ENCODE results near the gene PPFIBP1.
A peak's percentile ranks its signal among the peaks of the same experiment; 100 is the strongest.
"Not testable (repeated sequence)": the region's sequence is repeated elsewhere in the genome, so short reads cannot be mapped to it uniquely, and the experiment has no call there.

PPFIBP1 gene

DNA sequence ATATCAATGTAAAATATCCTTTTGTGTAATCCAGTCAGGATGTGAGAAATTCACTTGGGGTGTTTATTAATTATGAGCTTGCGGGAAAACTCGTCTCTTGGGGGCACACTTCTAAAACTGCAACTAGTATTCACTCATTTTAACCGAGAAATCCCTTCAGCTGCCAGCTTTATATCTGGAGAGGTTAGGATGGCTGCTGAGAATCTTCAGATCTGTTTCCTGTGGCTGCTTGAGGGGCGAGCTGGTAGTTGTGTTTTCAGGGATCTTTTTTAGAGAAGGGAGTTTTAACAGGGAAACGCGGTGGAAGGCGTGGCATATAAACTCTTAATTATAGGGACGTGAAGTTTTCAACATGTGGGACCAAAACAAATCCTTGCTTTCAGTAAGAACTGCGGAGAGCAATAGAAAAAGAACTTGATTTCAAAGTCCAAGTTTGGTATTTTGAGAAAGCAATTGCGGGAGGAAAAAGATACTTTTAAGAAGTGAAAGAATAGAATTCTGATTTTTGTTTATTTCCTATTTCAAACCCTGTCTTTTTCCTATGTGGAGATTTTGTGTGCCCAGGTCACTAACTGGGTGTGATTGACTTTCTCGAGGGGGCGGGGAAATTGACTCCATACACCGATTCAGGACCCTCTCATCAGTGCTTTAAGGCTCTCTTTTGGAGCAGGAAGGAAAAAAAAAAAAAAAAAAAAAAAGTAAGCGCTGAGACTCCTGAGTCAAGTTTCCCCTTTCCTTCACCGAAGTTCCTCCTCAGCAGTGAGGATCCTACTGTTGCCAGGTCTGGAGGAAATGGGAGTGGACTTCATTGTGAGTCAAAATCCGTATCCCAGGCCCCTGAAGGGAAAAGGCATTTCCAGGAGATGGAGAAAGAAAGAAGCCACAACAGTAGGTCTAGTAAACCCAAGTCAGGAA lies 1.1 kb downstream of the PPFIBP1 start:
- Mint-ChIP-seq H3K9me3 (no peaks in the 10 kb centered on the region), H3K27ac (no peak overlapping the region), H3K36me3 (no peaks in the 10 kb centered on the region), H3K4me3 (peak overlapping the region; percentile 94), H3K27me3 (no peaks in the 10 kb centered on the region), H3K4me1 (peaks cover 40% of the 10 kb centered on the region)

DNA sequence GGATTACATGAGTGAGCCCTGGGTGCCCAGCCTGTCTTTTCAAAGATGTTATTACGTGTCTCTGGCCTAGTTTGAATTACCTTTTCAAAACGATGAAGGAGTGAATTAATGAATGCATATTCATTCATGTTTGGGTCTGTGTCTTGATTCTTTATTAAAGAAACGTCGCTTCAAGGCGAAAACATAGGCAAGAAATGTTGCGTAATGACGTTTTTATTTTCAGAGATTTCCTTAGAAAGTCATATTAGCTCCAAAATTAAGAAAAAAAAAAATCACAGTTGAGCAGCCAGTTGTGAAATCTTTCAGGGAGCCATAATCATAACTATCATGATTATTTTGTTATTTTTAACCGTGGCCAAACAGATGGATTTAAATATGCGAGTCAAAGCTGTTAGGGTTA lies 3.5 kb downstream of the PPFIBP1 start:
- Mint-ChIP-seq H3K36me3 (no peaks in the 10 kb centered on the region), H3K27me3 (no peaks in the 10 kb centered on the region), H3K27ac (no peak overlapping the region), H3K9me3 (no peaks in the 10 kb centered on the region), H3K4me1 (peaks cover 40% of the 10 kb centered on the region), H3K4me3 (no peak overlapping the region)

- H3K27me3 Mint-ChIP-seq: no peaks in the 10 kb centered on the region
- H3K27ac Mint-ChIP-seq: no peak overlapping the region
- peaks cover 37% of the 10 kb centered on the region for H3K4me1 Mint-ChIP-seq
- H3K4me3 Mint-ChIP-seq: no peak overlapping the region
- no peaks in the 10 kb centered on the region for H3K9me3 Mint-ChIP-seq
- H3K36me3 Mint-ChIP-seq: no peaks in the 10 kb centered on the region
Measured at GRCh38 chr12:27528788-27529187, 4.8 kb downstream of the PPFIBP1 start.

DNA sequence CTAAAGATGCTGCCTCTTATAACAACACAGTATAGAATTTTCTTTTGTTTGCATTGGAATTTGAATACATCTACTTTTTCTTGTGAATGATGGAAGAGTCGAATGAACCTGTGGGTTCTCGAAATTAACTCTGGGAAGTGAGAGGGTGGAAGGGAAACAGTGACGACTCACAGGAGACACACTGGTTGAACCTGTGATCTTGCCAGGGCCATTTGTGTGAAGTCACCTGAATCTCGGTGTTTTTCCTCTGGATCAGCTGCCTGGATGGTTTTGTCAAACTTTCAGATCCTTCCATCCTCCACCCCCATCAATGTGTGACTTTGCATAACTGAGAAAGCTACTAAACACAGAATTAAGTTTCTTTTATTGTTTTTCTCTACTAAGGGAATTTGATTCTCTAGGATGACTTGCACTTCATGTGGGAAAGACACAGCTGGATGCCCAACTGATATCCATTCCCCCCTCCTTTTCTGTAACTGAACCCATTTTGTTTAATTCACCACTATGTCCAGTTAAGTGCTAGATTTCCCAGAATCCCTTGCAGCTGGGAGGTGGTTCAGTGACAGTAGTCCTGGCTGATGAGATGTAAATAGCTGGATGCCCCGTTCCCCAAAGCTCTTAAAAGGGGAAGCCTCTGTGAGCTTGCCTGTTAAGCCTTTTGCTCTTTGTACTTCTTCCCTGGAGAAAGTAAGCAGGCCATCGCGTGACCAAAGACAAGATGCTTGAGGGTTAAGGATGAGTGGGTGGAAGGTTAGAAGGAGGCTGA lies 6.3 kb downstream of the PPFIBP1 start:
- Mint-ChIP-seq H3K4me1 (peaks cover 40% of the 10 kb centered on the region), H3K27ac (no peak overlapping the region), H3K36me3 (no peaks in the 10 kb centered on the region), H3K4me3 (no peak overlapping the region), H3K9me3 (no peaks in the 10 kb centered on the region), H3K27me3 (no peaks in the 10 kb centered on the region)

DNA sequence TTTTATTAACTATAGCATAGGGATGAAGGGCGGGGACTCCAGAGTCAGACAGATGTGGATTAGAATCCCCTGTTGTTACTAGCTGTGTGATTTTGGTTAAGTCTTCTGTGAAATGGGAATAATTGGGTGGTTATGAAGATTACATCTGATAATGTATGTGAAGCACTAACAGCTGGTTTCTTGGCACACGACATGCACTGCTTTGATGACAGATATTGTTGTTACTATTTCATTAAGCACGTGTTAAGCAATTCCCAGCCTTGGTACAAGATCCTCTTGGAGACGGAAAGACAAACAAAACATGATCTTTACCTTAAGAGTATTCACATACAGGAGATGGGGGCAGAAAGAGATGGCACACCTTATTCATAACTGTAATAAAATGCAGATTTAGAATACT lies 7.9 kb downstream of the PPFIBP1 start:
- H3K27ac Mint-ChIP-seq: no peak overlapping the region
- no peaks in the 10 kb centered on the region for H3K36me3 Mint-ChIP-seq
- no peak overlapping the region for H3K4me3 Mint-ChIP-seq
- peaks cover 38% of the 10 kb centered on the region for H3K4me1 Mint-ChIP-seq
- no peaks in the 10 kb centered on the region for H3K9me3 Mint-ChIP-seq
- H3K27me3 Mint-ChIP-seq: no peaks in the 10 kb centered on the region

DNA sequence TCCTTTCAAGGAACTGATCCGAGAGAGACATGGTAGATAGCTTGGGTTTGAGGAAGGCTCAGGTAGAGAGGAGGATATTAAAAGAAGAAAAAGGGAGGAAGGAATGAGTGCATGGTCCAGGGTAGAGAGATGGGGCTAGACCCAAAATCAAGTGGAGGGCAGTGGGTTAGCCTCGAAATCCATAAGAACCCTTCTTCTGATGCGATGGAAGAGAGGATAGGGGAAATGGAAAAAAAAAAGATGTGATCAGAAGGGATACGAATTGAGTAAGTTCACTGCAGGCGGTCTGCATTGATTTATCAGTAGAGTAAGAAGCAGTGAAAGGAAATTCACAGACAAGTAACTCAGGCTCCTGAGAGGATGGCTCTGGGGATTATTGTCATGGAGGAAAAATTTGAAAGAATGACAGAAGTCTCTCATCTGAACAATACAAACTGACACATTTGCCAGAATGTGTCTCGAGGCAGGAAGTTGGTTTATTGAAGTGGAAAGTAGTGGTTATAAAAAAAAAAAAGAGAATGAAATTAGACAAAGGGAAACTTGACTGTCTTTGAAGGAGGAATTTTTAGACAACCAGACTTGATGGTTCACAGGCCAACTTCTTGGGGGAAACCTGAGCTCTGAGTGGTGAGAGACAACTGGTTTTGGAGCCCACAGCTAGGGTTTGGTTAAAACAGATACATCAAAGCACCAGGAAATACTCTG lies 10.2 kb downstream of the PPFIBP1 start:
- Mint-ChIP-seq H3K27ac (peak overlapping the region; percentile 87), H3K4me3 (peak overlapping the region; percentile 63), H3K9me3 (no peaks in the 10 kb centered on the region), H3K36me3 (no peaks in the 10 kb centered on the region), H3K4me1 (peaks cover 45% of the 10 kb centered on the region), H3K27me3 (no peaks in the 10 kb centered on the region)

- Mint-ChIP-seq H3K4me1 (peaks cover 45% of the 10 kb centered on the region), H3K9me3 (no peaks in the 10 kb centered on the region), H3K27me3 (no peaks in the 10 kb centered on the region), H3K36me3 (no peaks in the 10 kb centered on the region), H3K27ac (peak overlapping the region; percentile 87), H3K4me3 (peak overlapping the region; percentile 12)
Measured at GRCh38 chr12:27534765-27535161, 10.8 kb downstream of the PPFIBP1 start.

DNA sequence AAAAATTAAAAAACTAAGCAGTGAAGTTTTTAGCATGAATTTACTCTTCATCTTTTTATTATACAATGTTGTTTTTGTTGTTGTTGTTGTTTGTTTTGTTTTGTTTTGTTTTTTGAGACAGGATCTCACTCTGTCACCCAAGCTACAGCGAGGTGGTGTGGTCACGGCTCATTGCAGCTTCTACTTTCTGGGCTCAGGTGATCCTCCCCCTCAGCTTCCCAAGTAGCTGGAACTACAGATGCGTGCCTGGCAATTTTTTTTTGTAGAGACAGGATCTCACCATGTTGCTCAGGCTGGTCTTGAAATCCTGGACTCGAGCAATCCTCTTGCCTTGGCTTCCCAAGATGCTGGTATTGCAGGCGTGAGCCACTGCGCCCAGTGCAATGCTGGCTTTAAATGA lies 11.3 kb downstream of the PPFIBP1 start:
- Mint-ChIP-seq H3K9me3 (no peaks in the 10 kb centered on the region), H3K4me1 (peaks cover 40% of the 10 kb centered on the region)

GRCh38 chr12:27537855-27538675 lies 14.1 kb downstream of the PPFIBP1 start:
- peaks cover 36% of the 10 kb centered on the region for H3K4me1 Mint-ChIP-seq
- no peak overlapping the region for H3K27ac Mint-ChIP-seq
- no peaks in the 10 kb centered on the region for H3K9me3 Mint-ChIP-seq
- H3K27me3 Mint-ChIP-seq: no peaks in the 10 kb centered on the region
- H3K4me3 Mint-ChIP-seq: no peak overlapping the region
- no peaks in the 10 kb centered on the region for H3K36me3 Mint-ChIP-seq

More for the DNA sequence above, 11.3 kb downstream of the PPFIBP1 start:
- H3K27ac Mint-ChIP-seq: no peak overlapping the region
- H3K36me3 Mint-ChIP-seq: no peaks in the 10 kb centered on the region
- H3K27me3 Mint-ChIP-seq: no peaks in the 10 kb centered on the region
- H3K4me3 Mint-ChIP-seq: no peak overlapping the region

- Mint-ChIP-seq H3K36me3 (no peaks in the 10 kb centered on the region), H3K27me3 (no peaks in the 10 kb centered on the region), H3K4me1 (peaks cover 27% of the 10 kb centered on the region), H3K4me3 (no peak overlapping the region), H3K27ac (no peak overlapping the region), H3K9me3 (no peaks in the 10 kb centered on the region)
Measured at GRCh38 chr12:27539191-27539631, 15.2 kb downstream of the PPFIBP1 start.

- H3K4me3 Mint-ChIP-seq: no peak overlapping the region
- no peaks in the 10 kb centered on the region for H3K27me3 Mint-ChIP-seq
- H3K9me3 Mint-ChIP-seq: no peaks in the 10 kb centered on the region
- H3K27ac Mint-ChIP-seq: no peak overlapping the region
- peaks cover 3% of the 10 kb centered on the region for H3K36me3 Mint-ChIP-seq
- peaks cover 14% of the 10 kb centered on the region for H3K4me1 Mint-ChIP-seq
Measured at GRCh38 chr12:27541031-27541719, 17.2 kb downstream of the PPFIBP1 start.

DNA sequence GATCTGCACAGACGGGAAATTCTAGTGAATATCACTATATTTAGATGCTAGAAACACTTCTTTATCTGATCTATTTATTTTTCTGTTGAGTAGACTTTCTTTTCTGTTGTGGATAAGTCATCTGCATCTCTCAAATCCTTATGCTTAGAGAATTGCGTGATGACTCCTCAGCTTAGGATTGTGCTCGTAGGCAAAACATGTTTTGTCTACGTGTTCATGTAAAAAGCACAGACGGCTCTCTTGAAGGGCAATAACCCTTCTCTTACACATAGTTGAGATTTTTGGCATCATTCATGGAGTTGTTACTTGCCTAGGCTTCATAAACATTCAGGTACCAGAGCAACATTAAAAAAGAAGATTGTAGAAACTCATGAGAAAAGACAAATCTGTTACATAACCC lies 18.6 kb downstream of the PPFIBP1 start:
- Mint-ChIP-seq H3K4me3 (no peak overlapping the region), H3K27me3 (no peaks in the 10 kb centered on the region), H3K4me1 (peaks cover 10% of the 10 kb centered on the region), H3K36me3 (peaks cover 3% of the 10 kb centered on the region), H3K27ac (no peak overlapping the region), H3K9me3 (no peaks in the 10 kb centered on the region)

DNA sequence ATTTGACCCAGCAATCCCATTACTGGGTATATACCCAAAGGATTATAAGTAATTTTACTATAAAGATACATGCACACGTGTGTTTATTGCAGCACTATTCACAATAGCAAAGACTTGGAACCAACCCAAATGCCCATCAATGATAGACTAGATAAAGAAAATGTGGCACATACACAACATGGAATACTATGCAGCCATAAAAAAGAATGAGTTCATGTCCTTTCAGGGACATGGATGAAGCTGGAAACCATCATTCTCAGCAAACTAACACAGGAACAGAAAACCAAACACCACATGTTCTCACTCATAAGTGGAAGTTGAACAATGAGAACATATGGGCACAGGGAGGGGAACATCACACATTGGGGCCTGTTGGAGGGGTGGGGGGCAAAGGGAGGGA lies 20.9 kb downstream of the PPFIBP1 start:
- H3K36me3 Mint-ChIP-seq, H3K4me1 Mint-ChIP-seq, H3K27ac Mint-ChIP-seq, H3K4me3 Mint-ChIP-seq, H3K27me3 Mint-ChIP-seq, H3K9me3 Mint-ChIP-seq: not testable (repeated sequence)

DNA sequence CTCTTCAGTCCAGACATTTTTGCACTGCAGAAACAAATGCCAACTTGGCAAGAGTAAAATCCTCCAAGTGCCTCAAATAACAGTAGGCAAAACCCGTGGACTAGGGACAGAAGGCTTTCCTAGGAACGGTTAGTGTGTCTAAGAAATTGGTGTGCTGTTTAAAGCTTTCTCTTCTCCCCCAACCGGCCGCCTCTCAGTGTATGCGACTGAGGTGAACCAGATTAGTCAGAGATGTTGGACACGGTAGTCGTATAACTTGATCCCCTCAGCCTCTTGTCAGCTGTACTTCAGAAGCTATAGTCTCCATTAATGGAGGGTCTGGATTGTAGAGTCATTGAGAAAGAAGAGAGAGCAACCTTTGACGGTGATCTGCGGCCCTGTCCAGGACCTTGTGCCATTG lies 21.7 kb downstream of the PPFIBP1 start:
- Mint-ChIP-seq H3K27ac (no peak overlapping the region), H3K4me3 (no peak overlapping the region), H3K27me3 (no peaks in the 10 kb centered on the region), H3K36me3 (peaks cover 3% of the 10 kb centered on the region), H3K4me1 (peaks cover 10% of the 10 kb centered on the region), H3K9me3 (no peaks in the 10 kb centered on the region)

Data from activated naive CD4-positive, alpha-beta T cell treated with anti-CD3 and anti-CD28 coated beads, Interleukin-2, amount 50 U/mL, for 24 hours (primary cell).